Thyroid gland (tissue), 4 donors: Measurements from ENCODE around the gene DOCK10.

Experiments used
- POLR2A ChIP-seq, 2 donors: fragments of 450-650 bp; IDR thresholded peaks; one replicate each; pipeline ENCODE4 v1.6.1; 2017; ENCODE audit warnings: antibody characterized with exemption in 2 of 2, mild to moderate bottlenecking in 2 of 2, moderate library complexity in 1 of 2
- TF ChIP-seq, protein P1 (sequence below), 6 experiments: fragments of 200-600 bp in 3 of 6; fragments of 450-650 bp in 3 of 6; sonication (generic) in 3 of 6; IDR thresholded peaks; one replicate each; pipeline ENCODE4 v1.5.1; 2016 to 2019; ENCODE audit warnings: antibody characterized with exemption in 6 of 6, mild to moderate bottlenecking in 2 of 6, inconsistent platforms in 1 of 6, moderate library complexity in 1 of 6

DNA sequence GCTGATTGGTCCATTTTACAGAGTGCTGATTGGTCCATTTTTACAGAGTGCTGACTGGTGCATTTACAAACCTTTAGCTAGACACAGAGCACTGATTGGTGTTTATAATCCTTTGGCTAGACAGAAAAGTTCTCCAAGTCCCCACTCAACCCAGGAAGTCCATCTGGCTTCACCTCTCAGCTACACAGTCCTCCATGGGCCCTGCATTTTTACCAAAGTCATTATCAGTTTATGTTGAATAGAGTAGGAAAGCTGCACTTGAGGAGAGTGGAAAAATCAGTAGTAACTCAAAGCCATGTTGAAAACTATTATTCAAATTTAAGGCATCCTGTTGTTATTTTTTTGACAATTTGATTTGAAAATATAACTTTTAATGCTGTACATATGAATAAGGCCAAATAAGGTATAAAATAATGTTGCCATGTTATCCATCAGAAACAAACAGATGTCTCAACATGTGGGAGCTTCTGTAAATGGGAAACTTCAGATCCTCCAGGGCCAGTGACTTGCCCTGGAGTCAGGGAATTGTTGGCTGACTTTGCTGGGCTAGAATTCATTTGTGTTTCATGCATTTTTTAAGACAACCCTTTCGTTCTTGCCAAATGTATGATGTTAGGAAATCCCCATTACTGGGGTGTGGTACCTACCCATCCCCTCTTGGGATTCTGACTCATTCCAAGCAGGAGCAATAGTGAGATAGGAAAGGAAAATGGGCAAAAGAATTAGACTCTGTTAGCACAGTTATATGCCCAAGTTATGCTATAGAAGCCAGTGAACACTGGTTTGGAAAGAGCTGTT is 288.3 kb downstream of the DOCK10 start:
- TF ChIP-seq, protein P1, sequence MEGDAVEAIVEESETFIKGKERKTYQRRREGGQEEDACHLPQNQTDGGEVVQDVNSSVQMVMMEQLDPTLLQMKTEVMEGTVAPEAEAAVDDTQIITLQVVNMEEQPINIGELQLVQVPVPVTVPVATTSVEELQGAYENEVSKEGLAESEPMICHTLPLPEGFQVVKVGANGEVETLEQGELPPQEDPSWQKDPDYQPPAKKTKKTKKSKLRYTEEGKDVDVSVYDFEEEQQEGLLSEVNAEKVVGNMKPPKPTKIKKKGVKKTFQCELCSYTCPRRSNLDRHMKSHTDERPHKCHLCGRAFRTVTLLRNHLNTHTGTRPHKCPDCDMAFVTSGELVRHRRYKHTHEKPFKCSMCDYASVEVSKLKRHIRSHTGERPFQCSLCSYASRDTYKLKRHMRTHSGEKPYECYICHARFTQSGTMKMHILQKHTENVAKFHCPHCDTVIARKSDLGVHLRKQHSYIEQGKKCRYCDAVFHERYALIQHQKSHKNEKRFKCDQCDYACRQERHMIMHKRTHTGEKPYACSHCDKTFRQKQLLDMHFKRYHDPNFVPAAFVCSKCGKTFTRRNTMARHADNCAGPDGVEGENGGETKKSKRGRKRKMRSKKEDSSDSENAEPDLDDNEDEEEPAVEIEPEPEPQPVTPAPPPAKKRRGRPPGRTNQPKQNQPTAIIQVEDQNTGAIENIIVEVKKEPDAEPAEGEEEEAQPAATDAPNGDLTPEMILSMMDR (IDR thresholded peaks at IDR 0.05), result no peak
- no peak for TF ChIP-seq POLR2A (IDR thresholded peaks at IDR 0.05)
